KOPT-K1 (cell line): ENCODE results near the gene CNGA3.
"Not testable (repeated sequence)": the region's sequence is repeated elsewhere in the genome, so short reads cannot be mapped to it uniquely, and the experiment has no call there.

ENCODE experiments used
- H3K27ac ChIP-seq: fragments of 200-600 bp; sonication (generic); 2 replicates; pipeline ENCODE4 v1.5.1; 2016; ENCODE audit warnings: antibody characterized with exemption, mild to moderate bottlenecking, low read depth, low read length; ENCODE audit not compliant: poor library complexity, severe bottlenecking
- H3K36me3 ChIP-seq: fragments of 200-600 bp; sonication (generic); 2 replicates; pipeline ENCODE4 v1.5.1; 2017; ENCODE audit warnings: antibody characterized with exemption, mild to moderate bottlenecking, low read length, moderate library complexity; ENCODE audit not compliant: insufficient read depth
- H3K9me3 ChIP-seq: fragments of 200-600 bp; sonication (generic); 2 replicates; pipeline ENCODE4 v1.5.1; 2017; ENCODE audit warnings: antibody characterized with exemption, low read length, mild to moderate bottlenecking; ENCODE audit not compliant: insufficient read depth, poor library complexity, severe bottlenecking

The CNGA3 gene

GRCh38 chr2:98419977-98420725 lies 73.9 kb downstream of the CNGA3 start:
- Histone ChIP-seq H3K9me3 (peaks cover 13% of the 10 kb centered on the region), H3K36me3 (no peaks in the 10 kb centered on the region), H3K27ac (no peak overlapping the region)

- Histone ChIP-seq H3K9me3 (peaks cover 13% of the 10 kb centered on the region), H3K27ac (no peak overlapping the region), H3K36me3 (no peaks in the 10 kb centered on the region)
Observed at GRCh38 chr2:98422449-98422848, 76.2 kb downstream of the CNGA3 start.

DNA sequence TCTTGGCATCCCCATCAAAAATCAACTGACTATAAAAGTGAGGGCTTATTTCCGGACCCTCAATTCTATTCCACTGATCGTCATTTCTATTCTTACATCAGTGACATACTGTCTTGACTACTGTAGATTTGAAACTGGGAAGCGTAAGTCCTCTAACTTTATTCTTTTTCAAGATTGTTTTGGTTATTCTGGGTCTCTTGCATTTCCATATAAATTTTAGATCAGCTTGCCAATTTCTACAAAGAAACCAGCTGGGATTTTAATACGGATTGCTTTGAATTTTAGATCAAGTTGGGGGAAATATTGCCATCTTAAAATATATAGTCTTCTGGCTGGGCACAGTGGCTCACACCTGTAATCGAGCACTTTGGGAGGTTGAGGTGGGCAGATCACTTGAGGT lies 80.5 kb downstream of the CNGA3 start:
- peaks cover 12% of the 10 kb centered on the region for H3K9me3 ChIP-seq
- no peaks in the 10 kb centered on the region for H3K36me3 ChIP-seq
- H3K27ac ChIP-seq = no peak overlapping the region

- H3K27ac ChIP-seq = no peak overlapping the region
- H3K9me3 ChIP-seq = peaks cover 28% of the 10 kb centered on the region
- H3K36me3 ChIP-seq = no peaks in the 10 kb centered on the region
Observed at GRCh38 chr2:98432145-98432544, 85.9 kb downstream of the CNGA3 start.

DNA sequence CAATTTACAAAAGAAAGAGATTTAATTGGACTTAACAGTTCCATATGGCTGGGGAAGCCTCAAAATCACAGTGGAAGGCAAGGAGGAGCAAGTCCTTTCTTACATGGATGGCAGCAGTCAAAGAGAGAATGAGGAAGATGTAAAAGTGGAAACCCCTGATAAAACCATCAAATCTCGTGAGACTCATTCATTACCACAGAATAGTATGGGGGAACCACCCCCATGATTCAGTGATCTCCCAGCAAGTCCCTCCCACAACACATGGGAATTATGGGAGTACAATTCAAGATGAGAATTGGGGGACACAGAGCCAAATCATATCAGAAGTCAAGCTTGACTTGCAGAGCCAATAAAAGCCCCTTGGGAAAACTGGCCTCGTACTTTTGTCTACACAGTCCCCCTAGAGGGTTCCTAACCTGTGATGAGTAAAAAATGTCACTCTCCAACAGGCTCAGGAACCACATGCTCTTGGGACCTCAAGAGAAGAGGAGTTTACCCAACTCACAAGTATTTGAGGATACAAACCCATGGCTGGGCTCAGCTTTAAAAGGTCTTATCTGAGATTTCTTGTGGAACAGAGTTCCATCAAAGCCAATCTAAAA lies 87.2 kb downstream of the CNGA3 start:
- Histone ChIP-seq H3K9me3 (peaks cover 28% of the 10 kb centered on the region), H3K27ac (no peak overlapping the region), H3K36me3 (no peaks in the 10 kb centered on the region)

GRCh38 chr2:98434492-98434891 lies 88.2 kb downstream of the CNGA3 start:
- Histone ChIP-seq H3K27ac (no peak overlapping the region), H3K9me3 (peaks cover 38% of the 10 kb centered on the region), H3K36me3 (no peaks in the 10 kb centered on the region)

- H3K9me3 ChIP-seq = peaks cover 49% of the 10 kb centered on the region
- H3K27ac ChIP-seq, H3K36me3 ChIP-seq: not testable (repeated sequence)
Observed at GRCh38 chr2:98435670-98436069, 89.4 kb downstream of the CNGA3 start.

GRCh38 chr2:98436734-98437133 lies 90.5 kb downstream of the CNGA3 start:
- peaks cover 49% of the 10 kb centered on the region for H3K9me3 ChIP-seq
- no peak overlapping the region for H3K27ac ChIP-seq

GRCh38 chr2:98438190-98439133 lies 92.2 kb downstream of the CNGA3 start:
- H3K9me3 ChIP-seq = peaks cover 36% of the 10 kb centered on the region

More at GRCh38 chr2:98436734-98437133, 90.5 kb downstream of the CNGA3 start:
- no peaks in the 10 kb centered on the region for H3K36me3 ChIP-seq

GRCh38 chr2:98441706-98442450 lies 95.6 kb downstream of the CNGA3 start:
- H3K36me3 ChIP-seq = no peaks in the 10 kb centered on the region
- peaks cover 21% of the 10 kb centered on the region for H3K9me3 ChIP-seq
- H3K27ac ChIP-seq = no peak overlapping the region

More at GRCh38 chr2:98438190-98439133, 92.2 kb downstream of the CNGA3 start:
- H3K36me3 ChIP-seq = no peaks in the 10 kb centered on the region
- no peak overlapping the region for H3K27ac ChIP-seq

DNA sequence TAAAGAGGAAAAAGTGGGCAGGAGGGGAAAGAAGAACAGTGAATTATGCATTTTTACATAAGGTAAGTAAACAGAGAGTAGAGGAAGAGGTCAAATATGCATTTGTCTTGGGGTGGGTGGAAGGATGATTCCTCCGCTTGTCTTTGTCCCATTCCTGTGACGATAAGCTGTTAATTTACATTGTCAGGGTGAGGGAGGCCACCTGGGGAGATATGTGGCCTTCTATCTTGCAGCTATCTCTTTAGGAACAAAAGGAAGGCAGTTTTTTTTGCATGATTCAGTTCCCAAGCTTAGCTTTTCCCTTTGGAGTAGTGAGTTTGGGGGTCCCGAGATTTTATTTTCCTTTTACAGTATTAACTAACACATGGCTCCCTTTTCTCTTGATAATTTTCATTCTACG lies 96.2 kb downstream of the CNGA3 start:
- Histone ChIP-seq H3K9me3 (peaks cover 21% of the 10 kb centered on the region), H3K36me3 (no peaks in the 10 kb centered on the region), H3K27ac (no peak overlapping the region)

DNA sequence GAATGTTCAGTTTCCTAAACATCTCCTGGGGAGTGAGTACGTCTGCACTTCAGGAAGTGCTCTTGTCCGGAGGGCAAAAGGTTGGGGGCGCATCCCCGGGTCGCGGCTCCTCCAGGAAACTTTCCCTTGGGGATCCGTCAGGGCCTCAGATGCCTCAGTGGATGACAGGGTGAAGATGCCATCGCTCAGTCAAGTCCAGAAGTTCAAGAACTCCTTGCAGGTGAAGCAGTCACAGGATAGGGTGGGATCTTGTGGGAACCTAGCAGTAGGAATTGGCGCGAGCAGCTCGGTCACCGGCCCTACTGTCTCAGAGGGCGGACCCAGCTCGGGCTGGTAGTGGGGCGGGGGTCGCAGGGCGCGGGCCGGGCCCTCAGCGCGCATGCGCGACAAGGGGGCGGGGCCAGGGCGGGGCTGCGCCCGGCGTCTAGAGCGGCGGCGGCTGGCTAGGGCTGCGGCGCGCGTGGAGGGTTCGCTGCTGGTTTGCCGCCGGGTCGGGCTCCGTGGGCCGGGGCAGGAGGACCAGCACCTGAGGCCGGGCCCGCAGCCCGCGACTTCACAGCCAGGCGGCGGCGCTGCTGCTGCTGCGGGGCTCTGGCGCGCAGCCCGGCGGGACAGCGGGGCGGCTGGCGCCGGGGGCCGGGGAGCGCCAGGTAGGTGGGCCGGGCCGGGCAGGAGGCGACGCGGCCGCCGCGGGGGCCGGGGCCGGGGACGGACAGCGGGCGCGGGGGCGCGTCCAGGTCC lies 98.3 kb downstream of the CNGA3 start, which contains the start of gene INPP4A:
Gene INPP4A, plus strand, starts transcription at position 423 of the 741 bp plus-strand sequence. CDS start 75,191 bp downstream, outside the sequence.
- Histone ChIP-seq H3K36me3 (no peaks in the 10 kb centered on the region), H3K27ac (peak within 1 kb of the TSS; percentile 66), H3K9me3 (peaks cover 10% of the 10 kb centered on the region)

- H3K27ac ChIP-seq = peak overlapping the region; percentile 66
- H3K36me3 ChIP-seq = no peaks in the 10 kb centered on the region
- peaks cover 4% of the 10 kb centered on the region for H3K9me3 ChIP-seq
Observed at GRCh38 chr2:98445177-98445682, 99.0 kb downstream of the CNGA3 start.
